B cell (primary cell): ENCODE measurements around the gene CH25H. TPM values are rescaled to one million over a fixed set of nuclear protein-coding genes. Genes with fewer than 3 reads are reported as not detected.

ENCODE experiments used
- ATAC-seq: fragments of 200-7000 bp; cut with Tn5 transposase; one replicate; pipeline ENCODE4 v1.10.0; 2021; ENCODE audit warnings: low read depth, mild to moderate bottlenecking, moderate number of reproducible peaks, moderate library complexity
- CTCF ChIA-PET: fragments of 350-600 bp; sonication (Branson Sonifier 250); formaldehyde crosslinking; loops from one replicate; lab custom pipeline; 2021; ENCODE audit warnings: antibody characterized with exemption, inconsistent platforms; lab: Charles Lee
- POLR2A ChIA-PET: fragments of 350-600 bp; sonication (Branson Sonifier 250); formaldehyde crosslinking; loops from one replicate; lab custom pipeline; 2021; ENCODE audit warnings: antibody characterized with exemption; lab: Charles Lee
- DNase-seq: peaks from one replicate; pipeline ENCODE4 v3.0.0; 2013
- H2AFZ ChIP-seq: 2 replicates; pipeline ENCODE4 v1.6.1; 2012; ENCODE audit warnings: mild to moderate bottlenecking, low read depth, low read length; ENCODE audit not compliant: insufficient read depth, poor library complexity, severe bottlenecking
- H3K27ac ChIP-seq, 2 donors: 1 replicate in 1 of 2; 2 replicates in 1 of 2; pipeline ENCODE4 v1.5.1; 2012 to 2013; ENCODE audit warnings: low read length in 2 of 2, mild to moderate bottlenecking in 2 of 2, moderate library complexity in 1 of 2
- H3K27me3 ChIP-seq, 4 experiments: fragments of 200-600 bp in 1 of 4; sonication (generic) in 1 of 4; replicated peaks in 1 of 4; 1 replicate in 2 of 4; 2 replicates in 2 of 4; pipeline versions ENCODE4 v1.6.1 to v1.7.0; 2013 to 2016; ENCODE audit warnings: low read length in 3 of 4, mild to moderate bottlenecking in 2 of 4, mixed read lengths in 1 of 4, moderate library complexity in 1 of 4; ENCODE audit not compliant: insufficient read depth in 4 of 4, control insufficient read depth in 3 of 4; ENCODE audit errors: control extremely low read depth in 1 of 4
- H3K36me3 ChIP-seq, 2 experiments: replicated peaks in 1 of 2; 1 replicate in 1 of 2; 2 replicates in 1 of 2; pipeline versions ENCODE4 v1.6.1 to v1.7.1; 2013; ENCODE audit warnings: low read length in 1 of 2; ENCODE audit not compliant: insufficient read depth in 2 of 2, control insufficient read depth in 1 of 2; ENCODE audit errors: control extremely low read depth in 1 of 2, extremely low read depth in 1 of 2
- H3K4me1 ChIP-seq, 2 donors: fragments of 200-600 bp in 1 of 2; sonication (generic) in 1 of 2; 1 replicate in 1 of 2; 2 replicates in 1 of 2; pipeline versions ENCODE4 v1.5.1 to v1.6.1; 2013 to 2017; ENCODE audit warnings: low read length in 2 of 2; ENCODE audit not compliant: control insufficient read depth in 2 of 2, insufficient read depth in 2 of 2
- H3K4me2 ChIP-seq: replicated peaks from 2 replicates; pipeline ENCODE3; 2012; ENCODE audit warnings: mild to moderate bottlenecking, low read depth, low read length; ENCODE audit not compliant: poor library complexity, severe bottlenecking
- H3K4me3 ChIP-seq, 5 experiments: fragments of 200-600 bp in 1 of 5; sonication (generic) in 1 of 5; 1 replicate in 3 of 5; 2 replicates in 2 of 5; pipeline versions ENCODE4 v1.5.1 to v1.7.0; 2011 to 2016; ENCODE audit warnings: low read length in 4 of 5, mild to moderate bottlenecking in 4 of 5, low read depth in 2 of 5, control low read depth in 1 of 5, moderate library complexity in 1 of 5; ENCODE audit not compliant: insufficient read depth in 1 of 5; ENCODE audit errors: control extremely low read depth in 1 of 5, extremely low read depth in 1 of 5
- H3K79me2 ChIP-seq: fragments of 200-600 bp; sonication (generic); one replicate; pipeline ENCODE4 v1.6.0; 2016; ENCODE audit warnings: low read length; ENCODE audit not compliant: control insufficient read depth, insufficient read depth
- H3K9ac ChIP-seq: fragments of 200-600 bp; sonication (generic); 2 replicates; pipeline ENCODE4 v1.6.1; 2017; ENCODE audit warnings: mild to moderate bottlenecking, low read length, moderate library complexity
- H3K9me3 ChIP-seq, 3 donors: one replicate each; pipeline versions ENCODE4 v1.6.1 to v1.7.1; 2013; ENCODE audit warnings: low read length in 2 of 3; ENCODE audit not compliant: control insufficient read depth in 2 of 3, insufficient read depth in 1 of 3; ENCODE audit errors: control extremely low read depth in 1 of 3
- H4K20me1 ChIP-seq: 2 replicates; pipeline ENCODE4 v1.6.0; 2012; ENCODE audit warnings: mild to moderate bottlenecking, low read length; ENCODE audit not compliant: insufficient read depth, control insufficient read depth, poor library complexity, severe bottlenecking
- H3K27ac Mint-ChIP-seq: one replicate; pipeline ENCODE4 v1.8.0; 2021; ENCODE audit warnings: mixed read lengths
- H3K27me3 Mint-ChIP-seq: one replicate; pipeline ENCODE4 v1.8.0; 2021; ENCODE audit warnings: mixed read lengths
- H3K4me1 Mint-ChIP-seq: one replicate; pipeline ENCODE4 v1.8.0; 2021; ENCODE audit warnings: mixed read lengths
- H3K4me3 Mint-ChIP-seq: one replicate; pipeline ENCODE4 v1.8.0; 2021; ENCODE audit warnings: mixed read lengths
- H3K9me3 Mint-ChIP-seq: one replicate; pipeline ENCODE4 v1.8.0; 2022; ENCODE audit warnings: mixed read lengths; ENCODE audit not compliant: insufficient read depth
- CTCF ChIP-seq: fragments of 200-600 bp; IDR thresholded peaks from one replicate; pipeline ENCODE4 v1.8.0; 2022; ENCODE audit warnings: antibody characterized with exemption, mild to moderate bottlenecking
- EZH2 ChIP-seq: IDR thresholded peaks from 2 replicates; pipeline ENCODE4 v1.6.1; 2012; ENCODE audit warnings: borderline replicate concordance, low read depth, mild to moderate bottlenecking, moderate library complexity, low read length; ENCODE audit not compliant: insufficient read depth, poor library complexity, severe bottlenecking
- WGBS: methylation state at CpG from one replicate; pipeline ENCODE4 v1.1.5; 2013; ENCODE audit warnings: missing lambda C conversion rate; ENCODE audit not compliant: insufficient coverage; 5-methylcytosine and 5-hydroxymethylcytosine counted together
- intact Hi-C: fragments of 100-400 bp; cut with micrococcal nuclease; formaldehyde crosslinking; loops from one replicate; pipeline ENCODE4 v1.10.0; 2022
- polyA plus RNA-seq: library from polyadenylated mRNA; depleted of rRNA; stranded (reverse); fragments of >200 nt; gene quantifications from 2 replicates; pipeline ENCODE4 v1.2.3, GENCODE V29; 2012
- total RNA-seq, 2 donors: library from RNA; stranded (reverse); fragments of 120-200 nt in 1 of 2; gene quantifications; 1 replicate in 1 of 2; 2 replicates in 1 of 2; pipeline versions ENCODE4 v1.2.3 to v1.2.4, GENCODE V29; 2013 to 2022

The CH25H gene
- total and polyA plus RNA-seq, 2 donors (not counting 1 experiment from before 2014, with no cell fraction given): not detected

GRCh38 chr10:89160339-89160738 is 46.8 kb downstream of the CH25H start:
- POLR2A ChIA-PET: no interaction called here

GRCh38 chr10:89159761-89160160 is 47.4 kb downstream of the CH25H start:
- intact Hi-C loops: no loop called here
- 80% methylated on average over 1 of the region's 1 CpG for WGBS
- H3K27ac ChIP-seq: no peak overlapping the region
- Mint-ChIP-seq H3K27ac (no peak overlapping the region), H3K4me3 (no peak overlapping the region), H3K27me3 (peaks cover 5% of the 10 kb centered on the region), H3K9me3 (no peaks in the 10 kb centered on the region), H3K4me1 (peaks cover 27% of the 10 kb centered on the region)
- ChIA-PET POLR2A (no interaction called here), CTCF (no interaction called here)
- no peak overlapping the region for H3K4me2 ChIP-seq
- peaks cover 23 to 25% of the 10 kb centered on the region in 2 donors for H3K4me1 ChIP-seq
- no peak overlapping the region for H3K4me3 ChIP-seq
- H3K27me3 ChIP-seq: peaks cover 0 to 4% (median 0%) of the 10 kb centered on the region in 4 experiments
- no peaks in the 10 kb centered on the region for H3K79me2 ChIP-seq
- H2AFZ ChIP-seq: no peak overlapping the region
- no peak for ATAC-seq
- no peak for TF ChIP-seq CTCF
- no peak for TF ChIP-seq EZH2
- DNase-seq: no peak
- H4K20me1 ChIP-seq: no peaks in the 10 kb centered on the region
- H3K9me3 ChIP-seq: peaks cover 0 to 1% (median 0%) of the 10 kb centered on the region in 3 donors
- H3K36me3 ChIP-seq: no peaks in the 10 kb centered on the region
- H3K9ac ChIP-seq: no peak overlapping the region

More at GRCh38 chr10:89160339-89160738, 46.8 kb downstream of the CH25H start:
- DNase-seq: no peak
- CTCF ChIA-PET: interaction anchor here (0.7 kb wide), 1 partner anchor 123 kb away, joined by 3 read pairs; no protein-coding TSS in a partner anchor
- no CpG with 5 or more reads among the region's 1 CpG for WGBS
- no peak overlapping the region for H3K27ac ChIP-seq
- H3K9ac ChIP-seq: no peak overlapping the region
- no peaks in the 10 kb centered on the region for H3K36me3 ChIP-seq
- TF ChIP-seq EZH2 (no peak), CTCF (no peak)
- Mint-ChIP-seq H3K27ac (no peak overlapping the region), H3K4me1 (peaks cover 25% of the 10 kb centered on the region), H3K9me3 (no peaks in the 10 kb centered on the region), H3K4me3 (no peak overlapping the region), H3K27me3 (peaks cover 6% of the 10 kb centered on the region)
- no peak for ATAC-seq
- H3K79me2 ChIP-seq: no peaks in the 10 kb centered on the region
- no peak overlapping the region for H2AFZ ChIP-seq
- peaks cover 0 to 4% (median 0%) of the 10 kb centered on the region in 4 experiments for H3K27me3 ChIP-seq
- peaks cover 23 to 25% of the 10 kb centered on the region in 2 donors for H3K4me1 ChIP-seq
- no peak overlapping the region for H3K4me3 ChIP-seq
- intact Hi-C loops: no loop called here
- peaks cover 0 to 1% (median 0%) of the 10 kb centered on the region in 3 donors for H3K9me3 ChIP-seq
- H4K20me1 ChIP-seq: no peaks in the 10 kb centered on the region
- H3K4me2 ChIP-seq: no peak overlapping the region
